CD4-positive, alpha-beta T cell treated with Interleukin-15 for 1 hour (primary cell): ENCODE results near the gene GXYLT1.
A peak's percentile ranks its signal among the peaks of the same experiment; 100 is the strongest.
"Not testable (repeated sequence)": the region's sequence is repeated elsewhere in the genome, so short reads cannot be mapped to it uniquely, and the experiment has no call there.

Source experiments
- DNase-seq: peaks from one replicate; pipeline ENCODE4 v3.0.0-alpha.2; 2020

The GXYLT1 gene

DNA sequence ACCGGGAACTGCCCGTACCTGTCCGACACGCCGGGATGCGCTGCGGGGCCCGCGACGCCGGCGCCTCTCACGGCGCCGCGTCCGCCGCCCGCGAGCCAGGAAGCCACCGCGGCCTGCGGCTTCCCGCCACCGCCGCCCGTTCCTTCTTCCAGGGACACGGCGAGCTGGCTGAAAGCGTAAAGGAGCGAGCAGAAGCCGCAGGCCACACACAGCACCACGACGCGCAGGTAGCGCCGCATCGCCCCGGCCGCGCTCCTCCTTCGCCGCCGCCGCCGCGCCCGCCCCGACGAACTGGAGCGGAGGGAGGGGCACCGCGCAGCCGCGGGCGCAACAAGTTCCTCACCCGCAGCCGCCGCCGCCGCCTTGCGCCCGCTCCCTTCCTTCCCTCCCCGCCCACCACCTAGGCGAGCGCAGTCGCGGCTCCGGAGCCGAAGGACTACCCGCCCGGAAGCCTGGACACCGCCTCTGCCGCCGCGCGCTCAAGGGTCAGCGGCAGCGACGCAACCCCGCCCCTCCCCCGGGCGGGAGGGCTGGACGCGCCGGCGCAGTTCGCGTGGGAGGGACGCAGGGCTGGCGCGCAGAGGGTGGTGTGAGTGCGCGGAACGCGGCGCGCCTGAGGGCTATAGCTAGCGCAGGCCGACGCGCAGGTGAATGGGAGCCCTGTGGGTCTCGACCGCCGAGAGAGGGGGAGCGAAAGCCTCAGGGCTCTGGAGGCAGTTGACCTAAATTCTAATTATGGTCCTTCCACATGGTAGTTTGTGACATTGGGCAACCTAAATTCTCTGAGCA is at the start of gene GXYLT1:
GXYLT1 (minus strand) TSS at position 467 of the 789 bp plus-strand sequence; CDS start at position 239, 228 bp downstream.
- DNase-seq = peak; percentile 86

GRCh38 chr12:42192686-42193085 is 48.0 kb upstream of the GXYLT1 start:
- DNase-seq = no peak

DNA sequence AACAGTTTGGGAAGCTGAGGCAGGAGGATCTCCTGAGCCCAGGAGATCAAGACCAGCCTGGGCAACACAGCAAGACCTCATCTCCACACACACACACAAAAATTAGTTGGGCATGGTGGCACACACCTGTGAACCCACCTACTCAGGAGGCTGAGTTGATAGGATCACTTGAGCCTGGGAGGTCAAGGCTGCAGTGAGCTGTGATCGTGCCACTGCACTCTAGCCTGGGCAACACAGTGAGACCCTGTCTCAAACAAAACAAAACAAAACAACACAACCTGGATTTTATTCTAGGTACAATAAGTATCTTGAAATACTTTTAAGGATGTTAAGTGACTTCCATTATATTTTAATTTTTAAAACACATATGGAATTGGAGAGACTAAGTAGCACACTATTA is 47.6 kb upstream of the GXYLT1 start:
- no peak for DNase-seq

DNA sequence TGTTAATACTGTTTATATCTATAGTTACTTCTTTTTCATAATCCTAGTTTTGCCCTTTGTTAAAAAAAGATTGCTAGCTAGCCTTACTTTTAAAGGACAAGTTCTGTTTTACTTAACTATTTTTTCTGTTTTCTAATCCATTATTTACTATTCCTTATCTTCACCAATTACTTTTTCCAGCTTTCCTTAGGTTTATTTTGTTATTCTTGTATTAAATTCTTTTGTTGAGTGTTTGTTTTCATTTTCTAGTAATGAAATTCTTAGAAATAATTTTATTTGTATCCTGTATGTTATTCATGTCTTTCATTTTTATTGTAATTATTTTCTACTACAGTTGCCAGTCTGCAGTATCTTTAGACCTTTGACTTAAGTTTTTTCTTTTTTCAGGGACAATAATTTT is 45.7 kb upstream of the GXYLT1 start:
- DNase-seq = no peak

GRCh38 chr12:42188275-42188674 is 43.6 kb upstream of the GXYLT1 start:
- DNase-seq = not testable (repeated sequence)

GRCh38 chr12:42187799-42188198 is 43.1 kb upstream of the GXYLT1 start:
- no peak for DNase-seq

DNA sequence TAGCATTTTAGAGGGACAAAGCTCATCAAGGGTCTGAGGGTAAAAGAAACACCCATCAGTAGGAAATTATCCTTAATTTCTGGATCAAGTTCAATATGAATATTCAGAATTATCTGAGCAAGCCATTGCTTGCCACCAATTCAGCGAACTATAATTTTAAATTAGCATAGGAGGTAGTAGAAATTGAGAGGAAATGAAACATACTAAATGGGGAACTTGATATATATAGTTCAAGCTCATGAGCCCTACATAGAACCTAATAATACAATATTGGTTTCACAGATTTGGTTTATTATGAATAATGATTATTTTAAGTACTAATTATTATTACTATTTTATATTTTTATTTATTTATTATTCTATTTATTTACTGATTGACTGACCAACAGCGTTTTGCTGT is 42.1 kb upstream of the GXYLT1 start:
- no peak for DNase-seq

DNA sequence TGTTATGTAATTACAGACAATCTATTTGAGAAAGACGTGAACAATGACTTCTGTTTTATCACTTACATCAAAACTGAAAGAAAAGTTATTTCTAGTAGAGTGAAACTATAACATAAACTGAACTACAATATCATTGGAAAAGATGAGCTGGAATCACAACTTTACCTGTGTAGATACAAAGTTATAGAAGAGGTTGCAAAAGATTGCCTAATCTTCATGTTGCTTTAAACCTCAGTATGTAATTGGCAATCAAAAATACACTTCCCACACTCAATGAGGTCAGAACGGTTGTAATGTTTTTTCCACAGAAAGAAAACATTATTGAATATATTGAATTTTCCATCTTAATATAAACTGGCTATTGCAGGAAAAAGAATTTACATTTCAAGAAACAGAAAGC is 37.7 kb upstream of the GXYLT1 start:
- DNase-seq = no peak

DNA sequence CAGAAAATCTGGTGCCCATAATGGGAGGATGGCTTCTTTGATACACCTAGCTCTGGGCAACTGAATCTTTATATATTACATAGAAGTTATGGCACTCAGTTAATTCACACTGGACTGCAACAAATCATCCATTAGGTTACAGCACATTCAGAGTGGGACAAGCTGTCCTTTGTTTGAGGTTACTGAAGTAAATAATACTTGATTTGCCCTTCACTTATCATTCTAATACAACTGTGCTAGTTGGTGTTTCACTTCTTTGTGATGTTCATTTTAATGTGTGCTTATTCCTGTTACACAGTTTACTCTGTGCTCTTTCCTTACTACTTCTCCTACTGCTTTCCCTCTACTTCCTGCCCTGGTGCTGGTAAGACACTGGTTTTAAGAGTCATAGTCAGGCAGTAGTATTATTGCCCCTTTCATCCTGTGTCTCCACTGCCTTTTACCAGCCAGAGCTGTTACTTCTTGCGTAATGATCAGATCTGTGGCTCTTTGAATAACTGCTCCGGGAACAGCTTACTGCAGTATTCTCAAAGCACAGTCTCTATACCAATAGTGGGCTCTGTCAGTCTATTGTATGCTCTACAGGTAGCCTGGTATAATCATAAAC is 36.4 kb upstream of the GXYLT1 start:
- no peak for DNase-seq

GRCh38 chr12:42178101-42178500 is 33.4 kb upstream of the GXYLT1 start:
- DNase-seq = no peak

DNA sequence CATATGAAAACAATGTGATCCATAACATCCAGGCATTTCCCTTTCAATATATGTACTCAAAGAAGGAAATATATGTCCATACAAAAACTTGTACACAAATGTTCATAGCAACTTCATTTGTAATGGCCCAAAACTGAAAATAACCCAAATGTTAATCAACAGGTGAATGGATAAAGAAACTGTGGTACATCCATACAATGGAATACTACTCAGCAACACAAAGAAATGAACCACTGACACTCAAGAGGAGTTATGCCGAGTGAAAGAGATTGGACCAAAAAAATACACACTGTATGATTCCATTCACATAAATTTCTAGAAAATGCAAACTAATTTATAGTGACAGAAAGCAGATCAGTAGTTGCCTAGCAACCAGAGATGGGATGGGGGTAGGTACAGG is 30.3 kb upstream of the GXYLT1 start:
- no peak for DNase-seq

GRCh38 chr12:42173961-42174521 is 29.4 kb upstream of the GXYLT1 start:
- DNase-seq = no peak

DNA sequence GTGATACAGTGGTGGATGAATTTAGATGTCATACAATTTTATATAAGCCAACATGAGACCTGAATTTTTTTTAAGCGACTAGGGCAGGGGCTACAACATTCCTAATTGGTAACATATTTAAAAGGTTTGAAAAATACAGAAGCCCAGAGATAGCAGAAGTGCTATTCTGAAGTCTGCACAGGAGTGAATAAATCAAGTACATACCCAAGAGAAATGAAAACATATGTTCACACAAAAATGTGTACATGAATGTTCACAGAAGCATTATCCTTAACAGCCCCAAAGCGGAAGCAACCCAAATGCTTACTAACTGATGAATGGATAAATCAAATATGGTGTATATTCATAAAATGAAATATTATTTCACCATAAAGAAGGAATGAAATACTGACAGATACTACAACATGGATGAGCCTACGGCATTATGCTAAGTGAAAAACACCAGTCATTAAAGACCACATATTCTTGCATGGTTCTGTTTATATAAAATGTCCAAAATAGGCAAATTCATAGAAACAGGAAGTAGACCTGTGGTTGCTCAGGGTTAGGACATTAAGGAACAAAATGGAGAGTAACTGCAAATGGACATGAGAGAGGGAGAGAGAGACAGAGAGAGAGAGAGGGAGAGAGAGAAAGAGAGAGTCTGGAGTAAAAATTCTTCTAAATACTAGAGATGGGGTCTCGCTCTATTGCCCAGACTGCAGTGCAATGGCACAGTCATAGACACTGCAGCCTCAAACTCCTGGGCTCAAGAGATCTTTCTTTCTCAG is 28.0 kb upstream of the GXYLT1 start:
- DNase-seq = no peak

- DNase-seq = no peak
These were observed 23.0 kb upstream of the GXYLT1 start for GRCh38 chr12:42167711-42168110.

- DNase-seq = no peak
These were observed 21.8 kb upstream of the GXYLT1 start for GRCh38 chr12:42166501-42166900.

- DNase-seq = no peak
These were observed 19.2 kb upstream of the GXYLT1 start for GRCh38 chr12:42163913-42164312.

- no peak for DNase-seq
These were observed 18.3 kb upstream of the GXYLT1 start for GRCh38 chr12:42162965-42163364.

GRCh38 chr12:42162193-42162592 is 17.5 kb upstream of the GXYLT1 start:
- no peak for DNase-seq

GRCh38 chr12:42161529-42161928 is 16.9 kb upstream of the GXYLT1 start:
- DNase-seq = no peak

DNA sequence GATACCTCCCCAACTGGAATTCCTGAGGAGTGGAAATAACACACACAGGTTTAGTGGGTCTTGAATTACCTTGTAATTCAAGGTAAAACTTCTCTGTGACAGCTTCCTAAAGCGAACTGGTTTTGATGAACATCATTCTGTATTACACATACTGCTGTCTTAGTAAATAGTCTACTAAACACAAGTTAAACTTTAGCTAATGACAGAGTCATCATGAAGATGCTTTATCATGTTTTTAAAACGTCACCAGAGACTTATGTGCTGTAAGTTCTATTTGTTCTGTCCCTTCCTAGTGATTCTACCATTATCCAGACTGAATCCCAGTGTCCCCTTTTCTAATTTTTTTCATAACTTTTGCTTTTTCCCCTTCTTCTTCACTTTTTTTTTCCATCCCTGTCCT is 11.6 kb upstream of the GXYLT1 start:
- DNase-seq = no peak

GRCh38 chr12:42145552-42146215 is 1.0 kb upstream of the GXYLT1 start:
- no peak for DNase-seq

DNA sequence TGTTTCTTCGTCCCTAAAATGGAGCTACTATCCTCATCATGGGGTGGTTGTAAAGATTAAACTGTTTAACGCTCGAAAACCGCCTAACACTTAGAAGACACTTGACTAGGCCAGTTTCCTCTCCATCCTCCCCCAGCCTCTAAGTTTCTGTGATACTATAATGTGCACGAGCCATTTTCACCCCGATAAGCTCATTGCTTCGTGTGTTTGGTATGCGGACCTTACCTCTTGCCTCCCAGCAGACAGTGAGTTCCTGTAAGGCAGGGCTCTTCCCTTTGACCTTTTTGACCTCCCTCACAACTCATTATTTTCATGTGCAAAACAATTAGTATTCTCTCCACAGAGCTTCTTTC is 499 bp upstream of the GXYLT1 start:
- no peak for DNase-seq

DNA sequence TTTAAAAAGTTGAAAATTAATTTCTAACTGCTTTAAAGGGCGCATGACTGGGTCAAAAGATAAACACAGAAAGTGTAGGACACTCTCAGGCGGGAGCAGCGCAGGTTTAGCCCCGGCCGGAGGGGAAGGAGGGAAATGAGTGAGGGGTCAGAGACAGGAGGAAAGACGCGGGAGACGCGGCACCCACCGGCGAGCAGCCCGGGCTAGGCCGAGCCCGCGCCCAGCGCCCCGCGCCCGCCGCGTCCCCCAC is 591 bp downstream of the GXYLT1 start:
- DNase-seq = no peak
